CD14-positive monocyte (primary cell): ENCODE measurements around the gene PCDHGC3. TPM values are rescaled to one million over a fixed set of nuclear protein-coding genes. Genes with fewer than 3 reads are reported as not detected.

ENCODE experiments used
- DNase-seq, 3 donors: peaks; one replicate each; pipeline ENCODE4 v3.0.0-alpha.2; 2011 to 2022
- H2AFZ ChIP-seq: 2 replicates; pipeline ENCODE4 v1.6.0; 2012; ENCODE audit warnings: mild to moderate bottlenecking, low read depth, low read length, inconsistent platforms; ENCODE audit not compliant: insufficient read depth, poor library complexity, severe bottlenecking
- H3K27ac ChIP-seq, 2 donors: 1 replicate in 1 of 2; 2 replicates in 1 of 2; pipeline ENCODE4 v1.5.1; 2012 to 2013; ENCODE audit warnings: low read length in 2 of 2, control low read depth in 1 of 2, inconsistent platforms in 1 of 2, low read depth in 1 of 2, mild to moderate bottlenecking in 1 of 2
- H3K27me3 ChIP-seq, 2 donors: one replicate each; pipeline versions ENCODE4 v1.6.0 to v1.6.1; 2011 to 2013; ENCODE audit warnings: low read length in 2 of 2; ENCODE audit not compliant: control insufficient read depth in 2 of 2, insufficient read depth in 2 of 2
- H3K36me3 ChIP-seq, 2 donors: replicated peaks in 1 of 2; 1 replicate in 1 of 2; 2 replicates in 1 of 2; pipeline versions ENCODE4 v1.5.1 to v1.6.1; 2012 to 2013; ENCODE audit warnings: low read length in 2 of 2, control low read depth in 1 of 2, inconsistent platforms in 1 of 2, mild to moderate bottlenecking in 1 of 2; ENCODE audit not compliant: insufficient read depth in 2 of 2, control insufficient read depth in 1 of 2
- H3K4me1 ChIP-seq, 2 donors: 1 replicate in 1 of 2; 2 replicates in 1 of 2; pipeline versions ENCODE4 v1.5.1 to v1.6.1; 2012 to 2013; ENCODE audit warnings: low read length in 2 of 2, control low read depth in 1 of 2, inconsistent platforms in 1 of 2, mild to moderate bottlenecking in 1 of 2, moderate library complexity in 1 of 2; ENCODE audit not compliant: insufficient read depth in 2 of 2, control insufficient read depth in 1 of 2
- H3K4me2 ChIP-seq: replicated peaks from 2 replicates; pipeline ENCODE3; 2012; ENCODE audit warnings: low read length, moderate library complexity, mild to moderate bottlenecking; ENCODE audit not compliant: poor library complexity, severe bottlenecking; ENCODE audit errors: extremely low read depth
- H3K4me3 ChIP-seq, 3 experiments: fragments of 200-600 bp in 1 of 3; sonication (generic) in 1 of 3; replicated peaks in 1 of 3; 1 replicate in 2 of 3; 2 replicates in 1 of 3; pipeline ENCODE4 v1.5.1; 2011 to 2013; ENCODE audit warnings: low read length in 3 of 3, mild to moderate bottlenecking in 3 of 3, control low read depth in 2 of 3, low read depth in 2 of 3, inconsistent platforms in 1 of 3, moderate library complexity in 1 of 3
- H3K79me2 ChIP-seq: 2 replicates; pipeline ENCODE4 v1.6.0; 2012; ENCODE audit warnings: mild to moderate bottlenecking, control low read depth, inconsistent platforms, low read length, moderate library complexity; ENCODE audit not compliant: insufficient read depth
- H3K9ac ChIP-seq: 2 replicates; pipeline ENCODE4 v1.6.0; 2017; ENCODE audit warnings: low read length, mild to moderate bottlenecking; ENCODE audit not compliant: insufficient read depth, poor library complexity, severe bottlenecking
- H3K9me3 ChIP-seq, 2 donors: replicated peaks in 1 of 2; 1 replicate in 1 of 2; 2 replicates in 1 of 2; pipeline versions ENCODE4 v1.5.1 to v1.6.1; 2012 to 2013; ENCODE audit warnings: low read length in 2 of 2, control low read depth in 1 of 2; ENCODE audit not compliant: control insufficient read depth in 1 of 2, insufficient read depth in 1 of 2
- H4K20me1 ChIP-seq: 2 replicates; pipeline ENCODE4 v1.6.0; 2012; ENCODE audit warnings: mild to moderate bottlenecking, low read length, control low read depth, moderate library complexity; ENCODE audit not compliant: insufficient read depth
- H3K27ac Mint-ChIP-seq, 7 donors: one replicate each; pipeline ENCODE4 v1.8.0; 2020; ENCODE audit warnings: mild to moderate bottlenecking in 7 of 7, mixed read lengths in 7 of 7, moderate library complexity in 6 of 7, inconsistent platforms in 2 of 7
- H3K27me3 Mint-ChIP-seq, 3 donors: one replicate each; pipeline ENCODE4 v1.8.0; 2021 to 2022; ENCODE audit warnings: low read depth in 3 of 3, mild to moderate bottlenecking in 3 of 3, mixed read lengths in 3 of 3, moderate library complexity in 3 of 3, inconsistent platforms in 1 of 3
- H3K36me3 Mint-ChIP-seq, 2 donors: one replicate each; pipeline ENCODE4 v1.8.0; 2020; ENCODE audit warnings: mixed read lengths in 2 of 2, inconsistent platforms in 1 of 2, mild to moderate bottlenecking in 1 of 2
- H3K4me1 Mint-ChIP-seq: one replicate; pipeline ENCODE4 v1.8.0; 2020; ENCODE audit warnings: mild to moderate bottlenecking, mixed read lengths
- H3K4me3 Mint-ChIP-seq, 2 donors: one replicate each; pipeline ENCODE4 v1.8.0; 2020; ENCODE audit warnings: mild to moderate bottlenecking in 2 of 2, mixed read lengths in 2 of 2, moderate library complexity in 1 of 2
- H3K9me3 Mint-ChIP-seq, 7 donors: one replicate each; pipeline ENCODE4 v1.8.0; 2020 to 2022; ENCODE audit warnings: mixed read lengths in 7 of 7, mild to moderate bottlenecking in 6 of 7, moderate library complexity in 6 of 7, inconsistent platforms in 2 of 7
- CTCF ChIP-seq: fragments of 200-600 bp; IDR thresholded peaks from one replicate; pipeline ENCODE4 v1.8.0; 2022; ENCODE audit warnings: antibody characterized with exemption, mild to moderate bottlenecking
- WGBS: methylation state at CpG from one replicate; pipeline ENCODE4 v1.1.5; 2013; ENCODE audit warnings: missing lambda C conversion rate; ENCODE audit not compliant: insufficient coverage; 5-methylcytosine and 5-hydroxymethylcytosine counted together
- intact Hi-C, 2 donors: fragments of 100-400 bp; cut with micrococcal nuclease; formaldehyde crosslinking; loops; one replicate each; pipeline versions ENCODE4 v1.15.0 to v1.15.1; 2023
- polyA plus RNA-seq, 3 donors: library from polyadenylated mRNA; depleted of rRNA in 1 of 3; unstranded in 2 of 3; stranded (reverse) in 1 of 3; fragments of 300-500 nt in 2 of 3; fragments of >200 nt in 1 of 3; fragmentation: Illumina TruSeq in 2 of 3; gene quantifications; 1 replicate in 2 of 3; 2 replicates in 1 of 3; pipeline ENCODE4 v1.2.3, GENCODE V29; 2012 to 2021

PCDHGC3 gene
- polyA plus RNA-seq, 3 donors: 0.33 TPM; not detected in 2

- H3K4me2 ChIP-seq: no peak overlapping the region
- no peak overlapping the region for H3K4me3 ChIP-seq
- TF ChIP-seq CTCF: no peak
- H3K9me3 Mint-ChIP-seq: peaks cover 0 to 2% (median 0%) of the 10 kb centered on the region in 7 donors
- H3K27me3 ChIP-seq: peaks cover 0 to 3% of the 10 kb centered on the region in 2 donors
- no peaks in the 10 kb centered on the region for H3K4me1 Mint-ChIP-seq
- H3K4me1 ChIP-seq: no peaks in the 10 kb centered on the region
- H3K27me3 Mint-ChIP-seq: peaks cover 9 to 26% (median 17%) of the 10 kb centered on the region in 3 donors
- H3K9ac ChIP-seq: no peak overlapping the region
- intact Hi-C loops: no loop called here
- H3K27ac ChIP-seq: no peak overlapping the region
- H3K79me2 ChIP-seq: no peaks in the 10 kb centered on the region
- H2AFZ ChIP-seq: no peak overlapping the region
- no peaks in the 10 kb centered on the region for H3K9me3 ChIP-seq
- no peak for DNase-seq
- no peaks in the 10 kb centered on the region for H3K36me3 ChIP-seq
- 100% methylated on average over 3 of the region's 7 CpGs for WGBS
- no peaks in the 10 kb centered on the region for H3K36me3 Mint-ChIP-seq
- no peak overlapping the region for H3K4me3 Mint-ChIP-seq
- no peaks in the 10 kb centered on the region for H4K20me1 ChIP-seq
- H3K27ac Mint-ChIP-seq: peak overlapping the region in 2 of 7 donors; percentile 15 to 66
Measured at GRCh38 chr5:141501761-141502160, 26.0 kb downstream of the PCDHGC3 start.

DNA sequence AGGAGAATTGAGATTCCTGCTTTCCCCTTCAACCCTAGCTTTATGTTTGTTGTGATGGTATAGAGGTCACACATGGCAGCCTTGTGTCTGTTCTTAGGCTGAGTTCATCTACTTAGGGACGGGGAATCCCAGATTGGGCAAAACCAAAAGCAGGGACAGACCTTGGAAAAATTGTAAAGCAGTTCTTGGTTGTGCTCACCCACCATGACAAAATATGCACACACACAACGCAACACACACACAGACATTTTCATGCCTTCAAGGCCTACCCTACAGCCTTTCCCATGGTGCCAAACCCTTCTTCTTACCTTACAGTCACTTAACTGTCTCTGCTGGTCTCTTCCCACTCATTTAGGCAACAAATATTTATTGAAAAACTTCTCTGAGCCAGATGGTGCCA lies 27.9 kb downstream of the PCDHGC3 start:
- H3K4me3 ChIP-seq: no peak overlapping the region
- no peak overlapping the region for H3K27ac Mint-ChIP-seq
- peaks cover 2% of the 10 kb centered on the region for H3K4me1 Mint-ChIP-seq
- no peak overlapping the region for H3K27ac ChIP-seq
- WGBS: 88% methylated on average over 1 of the region's 2 CpGs
- no peak overlapping the region for H3K4me2 ChIP-seq
- H3K79me2 ChIP-seq: no peaks in the 10 kb centered on the region
- peaks cover 0 to under 1% (median 0%) of the 10 kb centered on the region in 7 donors for H3K9me3 Mint-ChIP-seq
- no peaks in the 10 kb centered on the region for H4K20me1 ChIP-seq
- H3K36me3 ChIP-seq: no peaks in the 10 kb centered on the region
- TF ChIP-seq CTCF: no peak
- H3K4me3 Mint-ChIP-seq: no peak overlapping the region
- H3K9ac ChIP-seq: no peak overlapping the region
- intact Hi-C loops: no loop called here
- no peaks in the 10 kb centered on the region for H3K36me3 Mint-ChIP-seq
- no peaks in the 10 kb centered on the region for H3K9me3 ChIP-seq
- no peak for DNase-seq
- no peaks in the 10 kb centered on the region for H3K27me3 ChIP-seq
- peaks cover 2 to 3% of the 10 kb centered on the region in 2 donors for H3K4me1 ChIP-seq
- peaks cover 5 to 21% (median 13%) of the 10 kb centered on the region in 3 donors for H3K27me3 Mint-ChIP-seq
- no peak overlapping the region for H2AFZ ChIP-seq
